GM13977 (cell line): Measurements from ENCODE around the gene RTN1.

Experiments used
- DNase-seq: peaks from one replicate; pipeline ENCODE4 v3.0.0; 2012; ENCODE audit warnings: low spot score
- CTCF ChIP-seq: IDR thresholded peaks from 2 replicates; pipeline ENCODE4 v1.5.1; 2012; ENCODE audit warnings: mild to moderate bottlenecking, control low read depth; ENCODE audit not compliant: insufficient read depth; ENCODE audit errors: extremely low read depth, missing control alignments
- in situ Hi-C: fragments of 300-500 bp; cut with MboI; formaldehyde crosslinking; loops from one replicate; pipeline ENCODE4 v1.12.0; 2022; ENCODE audit warnings: low sequenced_read_pairs, low pct_unique_long_range_greater_than_20kb, mixed read lengths, inconsistent platforms; ENCODE audit not compliant: unreplicated experiment

RTN1 gene

GRCh38 chr14:59739794-59740193, 130.8 kb downstream of the RTN1 start:
- no peak for TF ChIP-seq CTCF
- in situ Hi-C loops = no loop called here
- no peak for DNase-seq

GRCh38 chr14:59728304-59728703, 142.3 kb downstream of the RTN1 start:
- in situ Hi-C loops = no loop called here
- no peak for TF ChIP-seq CTCF
- DNase-seq = no peak

- TF ChIP-seq CTCF = no peak
- in situ Hi-C loops = no loop called here
- no peak for DNase-seq
Observed at GRCh38 chr14:59727073-59727661, 143.4 kb downstream of the RTN1 start.

GRCh38 chr14:59711080-59711479, 159.5 kb downstream of the RTN1 start:
- no peak for TF ChIP-seq CTCF
- no peak for DNase-seq
- in situ Hi-C loops = no loop called here

- in situ Hi-C loops = no loop called here
- no peak for DNase-seq
- TF ChIP-seq CTCF = no peak
Observed at GRCh38 chr14:59707778-59708561, 162.6 kb downstream of the RTN1 start.

- TF ChIP-seq CTCF = no peak
- in situ Hi-C loops = no loop called here
- DNase-seq = no peak
Observed at GRCh38 chr14:59705866-59706265, 164.7 kb downstream of the RTN1 start.
